Skeletal muscle satellite cell (primary cell): ENCODE results near the gene ELMO3.

Experiments
- H3K27me3 ChIP-seq: 2 replicates; pipeline ENCODE4 v1.7.0; 2013; ENCODE audit warnings: low read length; ENCODE audit not compliant: control insufficient read depth, insufficient read depth
- H3K36me3 ChIP-seq: 2 replicates; pipeline ENCODE4 v1.7.0; 2013; ENCODE audit warnings: mild to moderate bottlenecking, control low read depth, low read length; ENCODE audit not compliant: insufficient read depth
- H3K4me1 ChIP-seq: 2 replicates; pipeline ENCODE4 v1.7.0; 2013; ENCODE audit warnings: low read length; ENCODE audit not compliant: control insufficient read depth, insufficient read depth
- H3K4me2 ChIP-seq: 2 replicates; pipeline ENCODE4 v1.7.0; 2013; ENCODE audit warnings: mild to moderate bottlenecking, low read length
- H3K4me3 ChIP-seq: 2 replicates; pipeline ENCODE4 v1.7.0; 2013; ENCODE audit warnings: low read length
- H3K9ac ChIP-seq: 2 replicates; pipeline ENCODE4 v1.7.0; 2013; ENCODE audit warnings: mild to moderate bottlenecking, low read depth, low read length, moderate library complexity
- H3K9me3 ChIP-seq: replicated peaks from 2 replicates; pipeline ENCODE4 v1.7.0; 2013; ENCODE audit warnings: mild to moderate bottlenecking, control low read depth, low read length

The ELMO3 gene

DNA sequence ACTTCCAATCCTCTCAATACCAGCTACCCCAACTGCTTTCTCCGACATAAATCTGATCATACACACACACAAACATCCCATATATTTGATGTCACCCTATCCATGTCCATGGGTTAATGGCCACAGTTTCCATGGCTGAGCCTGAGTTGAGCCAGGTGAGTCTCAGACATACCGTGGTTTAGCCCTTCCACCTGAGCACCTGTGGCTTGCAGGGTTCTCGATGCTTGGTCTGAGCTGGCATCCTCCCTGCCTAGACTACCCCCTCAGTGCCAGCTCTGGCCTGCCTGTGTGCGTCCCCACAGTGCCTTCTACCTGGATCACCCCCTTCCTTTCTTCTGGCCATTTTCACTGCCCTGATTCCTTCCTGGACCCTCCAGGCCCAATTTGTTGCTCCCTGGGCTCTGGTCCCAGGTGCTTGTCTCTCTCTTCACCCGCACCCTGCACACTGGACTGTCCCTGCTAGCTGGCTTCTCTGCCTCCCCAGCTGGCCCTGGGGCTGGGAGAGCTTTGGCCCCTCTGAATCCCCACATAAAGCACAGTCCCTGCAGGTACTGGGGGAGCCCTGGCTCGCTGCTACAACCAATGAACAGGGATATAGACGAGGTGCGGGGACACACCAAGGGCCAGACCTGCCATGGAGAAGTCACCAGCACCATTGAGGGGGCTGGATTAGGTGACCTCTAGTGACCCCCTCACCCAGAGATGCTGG is 7.4 kb downstream of the ELMO3 start:
- no peak overlapping the region for H3K9ac ChIP-seq
- peaks cover 22% of the 10 kb centered on the region for H3K4me1 ChIP-seq
- no peaks in the 10 kb centered on the region for H3K27me3 ChIP-seq
- H3K9me3 ChIP-seq: no peaks in the 10 kb centered on the region
- no peak overlapping the region for H3K4me2 ChIP-seq
- H3K4me3 ChIP-seq: no peak overlapping the region
- peaks cover 16% of the 10 kb centered on the region for H3K36me3 ChIP-seq

DNA sequence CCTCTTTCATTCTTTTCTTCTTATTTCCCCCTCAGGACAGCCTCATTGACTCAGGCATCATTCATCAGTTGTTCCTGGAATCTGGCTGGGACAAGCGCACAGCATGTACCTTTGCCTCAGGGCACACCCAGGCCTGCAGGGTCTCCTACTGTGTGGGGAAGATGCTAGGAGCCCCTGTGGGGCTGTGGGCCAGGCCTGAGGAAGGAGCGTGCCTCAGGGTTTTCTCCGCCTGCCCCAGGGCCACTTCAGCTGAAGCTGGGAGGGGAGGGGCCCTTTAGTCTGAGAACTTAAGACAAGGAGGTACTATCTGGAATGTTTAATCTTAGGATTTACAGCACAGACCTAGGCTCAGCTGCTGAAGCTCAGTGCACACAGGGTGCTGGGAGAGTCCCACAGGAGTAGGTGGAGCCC is 7.9 kb downstream of the ELMO3 start:
- H3K36me3 ChIP-seq: peaks cover 10% of the 10 kb centered on the region
- H3K9ac ChIP-seq: no peak overlapping the region
- H3K4me2 ChIP-seq: no peak overlapping the region
- H3K27me3 ChIP-seq: no peaks in the 10 kb centered on the region
- no peak overlapping the region for H3K4me3 ChIP-seq
- H3K4me1 ChIP-seq: peaks cover 22% of the 10 kb centered on the region
- H3K9me3 ChIP-seq: no peaks in the 10 kb centered on the region

DNA sequence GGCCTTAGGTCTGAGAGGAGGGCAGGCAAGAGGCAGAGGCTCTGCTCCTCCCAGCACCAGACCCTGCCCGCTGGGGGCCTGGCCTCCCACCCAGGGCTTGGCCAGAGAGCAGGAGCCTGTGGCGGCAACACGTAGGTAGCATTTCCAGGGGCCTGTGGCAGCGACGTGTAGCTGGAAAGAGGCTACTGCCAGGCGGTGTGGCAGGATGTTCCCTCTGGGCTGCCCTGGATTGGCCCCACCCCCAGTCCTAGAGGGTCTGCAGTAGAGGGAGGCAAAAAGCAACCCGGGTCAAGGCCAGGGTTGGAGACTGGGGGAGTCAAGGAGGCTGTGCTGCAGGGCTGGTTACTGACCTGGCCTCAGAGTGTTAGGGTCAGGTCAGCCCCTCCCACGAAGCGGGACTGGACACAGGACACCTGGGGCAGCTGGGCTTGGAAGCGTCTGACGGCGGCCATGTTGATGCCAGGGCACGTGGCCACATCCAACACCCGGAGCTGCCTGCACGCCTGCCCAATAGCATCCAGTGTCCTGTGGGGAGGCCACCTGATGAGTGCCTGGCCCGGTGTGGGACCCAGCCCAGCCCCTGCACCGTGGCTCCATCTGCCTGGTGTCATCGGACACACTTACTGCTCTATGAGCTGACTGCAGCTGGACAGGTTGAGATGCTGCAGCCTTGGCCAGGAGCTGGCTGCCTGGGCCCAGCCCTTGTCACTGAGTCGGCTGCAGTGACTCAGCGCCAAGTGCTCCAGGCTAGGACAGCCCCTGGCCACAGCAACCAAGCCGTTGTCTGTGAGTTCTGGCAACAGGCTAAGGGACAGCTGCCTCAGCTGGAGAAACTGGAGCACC is 8.5 kb downstream of the ELMO3 start:
- H3K4me3 ChIP-seq: peak overlapping the region; percentile 33
- no peaks in the 10 kb centered on the region for H3K9me3 ChIP-seq
- peaks cover 22% of the 10 kb centered on the region for H3K4me1 ChIP-seq
- H3K4me2 ChIP-seq: no peak overlapping the region
- no peaks in the 10 kb centered on the region for H3K27me3 ChIP-seq
- peaks cover 10% of the 10 kb centered on the region for H3K36me3 ChIP-seq
- no peak overlapping the region for H3K9ac ChIP-seq

DNA sequence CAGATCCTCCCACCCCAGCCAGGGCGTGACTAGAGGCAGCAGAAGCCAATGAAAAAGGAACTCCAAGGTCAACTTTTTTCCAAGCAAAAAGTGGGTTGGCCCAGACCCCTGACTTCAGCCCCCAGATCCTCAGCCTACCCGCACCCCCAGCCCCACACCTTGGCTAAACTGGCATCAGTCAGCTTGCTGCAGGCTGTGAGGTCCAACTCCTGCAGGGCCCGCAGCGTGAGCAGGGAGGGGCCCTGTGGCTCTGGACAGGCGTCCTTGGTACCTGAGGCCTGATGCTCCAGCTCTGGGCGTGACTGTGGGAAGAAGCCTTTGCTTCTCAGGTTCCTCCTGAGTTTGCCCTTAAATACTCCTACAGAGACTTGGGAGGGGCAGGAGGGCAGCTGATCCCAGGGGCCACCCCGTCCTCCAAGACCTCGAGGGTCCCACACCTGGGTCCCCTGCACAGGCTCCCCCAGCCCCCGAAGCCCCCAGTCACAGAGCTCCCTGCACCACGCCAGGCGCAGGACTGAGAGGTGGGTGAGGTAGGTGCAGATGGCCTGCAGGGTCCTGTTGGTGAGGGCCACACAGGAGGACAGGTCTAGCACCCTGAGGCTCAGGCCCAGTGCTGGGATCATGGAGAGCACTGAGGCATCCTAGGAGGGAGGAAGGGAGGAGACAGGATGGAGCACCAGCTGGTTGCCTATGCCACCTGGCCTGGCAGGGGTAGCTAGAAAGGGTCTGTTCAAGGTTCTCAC is 9.4 kb downstream of the ELMO3 start:
- no peak overlapping the region for H3K4me2 ChIP-seq
- H3K36me3 ChIP-seq: peaks cover 10% of the 10 kb centered on the region
- H3K4me3 ChIP-seq: peak overlapping the region; percentile 33
- peaks cover 22% of the 10 kb centered on the region for H3K4me1 ChIP-seq
- H3K27me3 ChIP-seq: no peaks in the 10 kb centered on the region
- H3K9me3 ChIP-seq: no peaks in the 10 kb centered on the region
- H3K9ac ChIP-seq: no peak overlapping the region

DNA sequence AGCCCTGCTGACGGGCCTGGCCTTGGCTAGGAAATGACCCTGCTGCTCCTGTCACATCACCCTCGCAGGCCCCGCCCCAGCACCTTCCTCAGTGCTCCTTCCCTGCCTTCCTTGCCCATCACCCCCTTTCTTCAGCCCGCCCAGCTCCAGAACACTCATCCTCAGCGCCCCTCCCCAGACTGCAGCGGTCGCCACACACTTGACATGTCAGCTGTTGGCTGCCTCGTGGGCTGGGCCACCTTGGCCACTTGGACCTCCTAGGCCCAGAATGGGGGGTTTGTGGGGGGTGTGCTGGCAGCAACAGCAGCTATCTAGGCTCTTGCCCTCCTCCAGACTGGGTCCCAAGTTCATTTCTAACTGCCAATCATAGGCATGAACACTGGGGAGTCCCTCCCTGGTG is 10.6 kb downstream of the ELMO3 start:
- Histone ChIP-seq H3K4me2 (no peak overlapping the region), H3K4me3 (no peak overlapping the region), H3K9me3 (no peaks in the 10 kb centered on the region), H3K4me1 (peaks cover 22% of the 10 kb centered on the region), H3K36me3 (no peaks in the 10 kb centered on the region), H3K9ac (no peak overlapping the region), H3K27me3 (no peaks in the 10 kb centered on the region)

DNA sequence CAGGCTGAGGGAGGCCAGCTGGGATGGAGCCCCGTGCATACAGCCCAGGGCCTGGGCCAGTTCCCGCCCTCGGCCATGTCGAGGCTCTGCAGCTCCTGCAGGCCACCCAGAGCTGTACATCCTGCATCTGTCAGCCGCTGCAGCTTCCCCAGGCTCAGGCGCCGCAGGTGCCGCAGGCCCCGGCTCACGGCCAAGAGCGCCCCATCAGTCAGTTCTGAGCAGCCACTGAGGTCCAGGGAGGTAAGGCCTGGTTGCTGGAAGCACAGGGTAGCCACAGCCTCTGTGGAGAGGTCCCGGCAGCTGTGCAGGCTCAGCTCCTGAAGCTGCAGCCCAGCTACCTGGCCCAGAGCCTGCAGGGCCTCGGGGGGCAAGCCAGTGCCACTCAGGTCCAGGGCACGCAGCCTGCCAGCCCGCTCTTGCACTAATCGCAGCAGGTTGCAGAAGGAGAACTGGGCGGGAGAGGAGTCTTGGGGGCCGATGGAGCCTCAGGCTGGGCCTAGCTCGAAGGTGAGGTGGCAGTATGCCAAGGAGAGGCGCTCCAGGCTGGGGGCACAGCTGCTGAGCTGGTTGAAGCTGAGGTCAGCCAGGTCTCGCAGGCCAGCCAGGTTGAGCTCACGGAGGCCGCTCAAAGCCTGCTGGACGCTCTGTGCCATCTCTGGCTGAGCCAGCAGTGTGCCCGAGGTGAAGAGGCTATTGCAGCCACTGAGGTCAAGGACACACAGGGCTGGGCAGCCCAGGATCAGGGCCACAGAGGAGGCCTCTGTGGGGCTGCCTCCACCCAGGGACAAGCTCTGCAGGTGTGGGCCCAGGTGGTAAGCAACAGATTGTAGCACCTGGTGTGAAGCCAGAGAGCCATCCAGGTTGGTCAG is 11.4 kb downstream of the ELMO3 start:
- H3K4me2 ChIP-seq: no peak overlapping the region
- H3K4me3 ChIP-seq: no peak overlapping the region
- H3K27me3 ChIP-seq: no peaks in the 10 kb centered on the region
- H3K9me3 ChIP-seq: no peaks in the 10 kb centered on the region
- peaks cover 22% of the 10 kb centered on the region for H3K4me1 ChIP-seq
- H3K9ac ChIP-seq: no peak overlapping the region
- no peaks in the 10 kb centered on the region for H3K36me3 ChIP-seq

DNA sequence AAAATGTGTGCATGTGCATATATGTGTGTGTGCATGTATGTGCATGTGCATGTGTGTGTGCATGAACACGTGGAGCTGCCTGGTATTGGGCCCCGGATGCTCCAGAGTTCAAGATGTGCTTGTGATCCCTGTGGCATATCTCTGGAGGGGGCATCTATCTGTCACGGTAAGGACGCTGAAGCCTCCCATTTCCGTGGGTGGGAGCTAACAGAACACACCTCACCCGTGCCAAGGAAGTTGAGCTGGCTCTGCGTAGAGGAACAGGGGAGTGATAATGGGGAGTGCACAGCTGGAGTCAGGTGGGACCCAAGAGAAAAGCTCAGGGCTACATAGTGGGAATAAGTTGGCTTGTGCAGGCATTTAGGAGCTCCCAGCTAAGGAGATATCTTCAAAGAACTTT is 12.7 kb downstream of the ELMO3 start:
- no peak overlapping the region for H3K9ac ChIP-seq
- peaks cover 17% of the 10 kb centered on the region for H3K4me1 ChIP-seq
- H3K9me3 ChIP-seq: no peaks in the 10 kb centered on the region
- no peaks in the 10 kb centered on the region for H3K27me3 ChIP-seq
- no peaks in the 10 kb centered on the region for H3K36me3 ChIP-seq
- H3K4me2 ChIP-seq: no peak overlapping the region
- H3K4me3 ChIP-seq: no peak overlapping the region

DNA sequence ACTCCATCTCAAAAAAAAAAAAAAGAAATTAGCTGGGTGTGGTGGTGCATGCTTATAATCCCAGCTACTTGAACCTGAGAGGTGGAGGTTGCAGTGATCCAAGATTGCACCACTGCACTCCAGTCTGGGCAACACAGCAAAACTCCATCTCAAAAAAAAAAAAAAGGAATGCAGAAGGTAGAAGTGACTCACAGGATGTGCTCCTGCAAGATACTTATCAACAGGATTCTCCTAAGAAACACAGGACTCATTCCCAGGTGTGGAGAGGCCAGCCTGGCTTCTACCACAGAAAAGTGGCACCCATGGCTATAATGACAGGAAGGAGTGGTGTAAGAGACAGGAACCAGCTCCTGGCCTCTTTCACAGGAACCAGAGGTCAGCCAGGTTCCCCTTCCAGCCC is 13.8 kb downstream of the ELMO3 start:
- Histone ChIP-seq H3K9me3 (no peaks in the 10 kb centered on the region), H3K4me1 (peaks cover 6% of the 10 kb centered on the region), H3K36me3 (no peaks in the 10 kb centered on the region), H3K9ac (no peak overlapping the region), H3K27me3 (no peaks in the 10 kb centered on the region), H3K4me2 (no peak overlapping the region), H3K4me3 (no peak overlapping the region)

DNA sequence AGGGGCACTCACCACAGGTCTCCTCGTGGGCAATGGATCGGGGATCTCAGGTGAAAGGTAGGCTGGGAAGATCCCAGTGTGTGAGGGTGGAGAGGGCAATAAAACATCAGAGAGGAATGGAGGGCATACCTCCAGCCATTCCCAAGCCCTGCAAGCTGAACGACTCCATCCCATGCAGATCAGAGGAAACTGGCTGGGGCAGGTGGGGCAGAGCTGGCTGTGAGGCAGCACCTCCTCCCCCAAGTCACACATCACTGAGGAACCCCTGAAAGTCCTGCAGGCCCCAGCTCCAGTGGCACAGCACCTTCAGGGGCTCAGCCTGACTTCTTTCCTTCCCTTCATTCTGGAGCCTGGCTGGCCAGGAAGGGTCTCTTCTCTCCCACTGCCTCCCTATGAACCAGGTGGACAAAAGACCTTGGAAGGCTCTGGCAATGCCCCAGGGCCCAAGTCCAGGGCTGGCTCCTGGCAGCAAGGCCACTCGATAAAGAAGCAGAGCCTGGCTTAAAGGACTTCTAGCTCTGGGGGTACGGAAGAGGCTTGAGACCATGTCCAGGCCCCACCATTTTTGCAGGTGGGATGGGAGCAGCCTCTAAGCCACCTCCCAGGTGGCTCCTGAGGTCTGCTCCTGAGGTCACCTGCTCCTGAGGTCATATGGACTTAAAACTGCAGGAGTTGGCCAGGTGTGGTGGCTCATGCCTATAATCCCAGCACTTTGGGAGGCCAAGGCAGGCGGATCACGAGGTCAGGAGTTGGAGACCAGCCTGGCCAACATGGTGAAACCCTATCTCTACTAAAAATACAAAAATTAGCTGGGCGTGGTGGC is 14.5 kb downstream of the ELMO3 start:
- Histone ChIP-seq H3K27me3 (no peaks in the 10 kb centered on the region), H3K4me3 (no peak overlapping the region), H3K4me1 (no peaks in the 10 kb centered on the region), H3K9ac (no peak overlapping the region), H3K36me3 (no peaks in the 10 kb centered on the region), H3K9me3 (no peaks in the 10 kb centered on the region), H3K4me2 (no peak overlapping the region)

DNA sequence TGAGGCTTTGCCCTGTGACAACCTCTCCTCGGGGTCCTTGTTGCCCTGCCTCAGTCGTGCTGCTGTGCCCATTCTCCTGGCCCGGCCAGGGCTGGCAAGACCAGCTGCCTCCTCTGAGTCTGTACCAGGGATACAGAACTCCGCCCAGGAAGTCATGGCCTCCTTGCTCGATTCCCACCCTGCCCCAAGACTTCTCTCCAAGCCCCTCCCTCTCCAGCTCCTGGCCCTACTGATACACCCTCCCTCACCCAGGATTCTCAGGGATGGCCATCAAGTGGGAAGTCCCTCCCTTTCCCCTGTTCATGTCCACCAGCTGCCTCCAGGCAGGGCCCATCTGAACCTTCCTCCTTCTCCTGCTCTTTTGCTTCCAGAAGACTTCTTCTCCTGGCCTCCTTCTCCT is 16.8 kb downstream of the ELMO3 start:
- no peak overlapping the region for H3K9ac ChIP-seq
- H3K27me3 ChIP-seq: no peaks in the 10 kb centered on the region
- H3K4me1 ChIP-seq: no peaks in the 10 kb centered on the region
- H3K4me3 ChIP-seq: no peak overlapping the region
- no peaks in the 10 kb centered on the region for H3K9me3 ChIP-seq
- H3K36me3 ChIP-seq: no peaks in the 10 kb centered on the region
- H3K4me2 ChIP-seq: no peak overlapping the region
